ENCODE data around the gene PFKL. TPM values are rescaled to one million over a fixed set of nuclear protein-coding genes. Genes with fewer than 3 reads are reported as not detected.
"Not testable (repeated sequence)": the region's sequence is repeated elsewhere in the genome, so short reads cannot be mapped to it uniquely, and the experiment has no call there.

PFKL gene
- total RNA-seq, 2 donors from 2014 or later = 134 to 139 TPM

GRCh38 chr21:44265734-44266270, 34.1 kb upstream of the PFKL start:
- Mint-ChIP-seq H3K36me3 (no peaks in the 10 kb centered on the region), H3K9me3 (no peaks in the 10 kb centered on the region), H3K4me1 (ENCODE audit: low read depth in 2 of 2) (no peaks in the 10 kb centered on the region), H3K27ac (no peak overlapping the region), H3K4me3 (no peak overlapping the region), H3K27me3 (peaks cover 0 to 5% of the 10 kb centered on the region in 2 donors)
- DNase-seq (ENCODE audit: low spot score) (no peak), ATAC-seq (peak; percentile 11 to 13)

DNA sequence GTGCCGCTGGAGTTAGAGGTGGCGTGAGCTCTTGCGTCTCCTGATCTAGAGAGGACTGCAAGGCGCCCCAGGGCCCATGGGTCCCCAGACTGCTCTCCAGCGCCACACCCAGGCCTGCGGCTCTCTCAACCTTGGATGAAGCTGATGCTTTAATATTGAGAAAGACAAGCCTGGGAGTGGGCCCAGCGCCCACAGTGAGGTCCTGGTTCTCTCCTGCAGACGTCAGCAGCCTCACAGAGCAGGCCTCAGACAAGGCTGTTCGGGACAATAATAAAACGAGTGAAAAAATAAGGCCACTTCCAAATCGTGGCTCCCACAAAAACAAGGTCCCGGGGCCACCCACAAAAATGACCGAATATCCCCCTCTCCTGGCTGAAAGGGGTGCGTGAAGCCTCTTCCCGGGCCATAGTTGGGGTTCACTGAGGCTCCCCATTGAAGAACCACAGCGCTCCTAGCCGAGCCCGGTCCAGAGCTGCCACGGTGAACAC, 32.2 kb upstream of the PFKL start:
- ATAC-seq = no peak
- H3K9me3 Mint-ChIP-seq = no peaks in the 10 kb centered on the region
- peaks cover 0 to 5% of the 10 kb centered on the region in 2 donors for H3K27me3 Mint-ChIP-seq
- no peak overlapping the region for H3K4me3 Mint-ChIP-seq
- no peaks in the 10 kb centered on the region for H3K4me1 Mint-ChIP-seq (ENCODE audit: low read depth in 2 of 2)
- no peaks in the 10 kb centered on the region for H3K36me3 Mint-ChIP-seq
- no peak overlapping the region for H3K27ac Mint-ChIP-seq
- no peak for DNase-seq (ENCODE audit: low spot score)

DNA sequence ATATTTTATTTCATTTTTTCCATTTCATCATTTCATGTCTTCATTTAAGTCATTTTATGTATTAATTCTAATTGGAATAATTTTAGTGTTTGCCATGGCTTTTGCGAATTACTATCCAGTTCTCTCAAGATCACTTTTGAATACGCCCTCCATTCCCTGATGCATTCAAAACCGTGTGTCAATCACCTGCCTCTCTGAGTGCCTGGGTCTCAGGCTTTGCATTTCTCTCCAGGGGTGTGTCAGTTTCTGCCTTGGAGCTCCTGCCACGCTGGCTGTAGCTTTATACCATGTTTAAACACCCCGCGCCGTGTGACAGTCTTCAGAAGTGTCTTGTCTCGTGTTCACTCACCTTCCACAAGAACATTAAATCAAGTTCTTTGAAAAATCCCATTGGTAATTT, 30.8 kb upstream of the PFKL start:
- Mint-ChIP-seq H3K4me3 (no peak overlapping the region), H3K27me3 (peaks cover 0 to 5% of the 10 kb centered on the region in 2 donors), H3K36me3 (no peaks in the 10 kb centered on the region), H3K9me3 (no peaks in the 10 kb centered on the region), H3K4me1 (ENCODE audit: low read depth in 2 of 2) (no peaks in the 10 kb centered on the region), H3K27ac (no peak overlapping the region)
- ATAC-seq (no peak), DNase-seq (ENCODE audit: low spot score) (no peak)

DNA sequence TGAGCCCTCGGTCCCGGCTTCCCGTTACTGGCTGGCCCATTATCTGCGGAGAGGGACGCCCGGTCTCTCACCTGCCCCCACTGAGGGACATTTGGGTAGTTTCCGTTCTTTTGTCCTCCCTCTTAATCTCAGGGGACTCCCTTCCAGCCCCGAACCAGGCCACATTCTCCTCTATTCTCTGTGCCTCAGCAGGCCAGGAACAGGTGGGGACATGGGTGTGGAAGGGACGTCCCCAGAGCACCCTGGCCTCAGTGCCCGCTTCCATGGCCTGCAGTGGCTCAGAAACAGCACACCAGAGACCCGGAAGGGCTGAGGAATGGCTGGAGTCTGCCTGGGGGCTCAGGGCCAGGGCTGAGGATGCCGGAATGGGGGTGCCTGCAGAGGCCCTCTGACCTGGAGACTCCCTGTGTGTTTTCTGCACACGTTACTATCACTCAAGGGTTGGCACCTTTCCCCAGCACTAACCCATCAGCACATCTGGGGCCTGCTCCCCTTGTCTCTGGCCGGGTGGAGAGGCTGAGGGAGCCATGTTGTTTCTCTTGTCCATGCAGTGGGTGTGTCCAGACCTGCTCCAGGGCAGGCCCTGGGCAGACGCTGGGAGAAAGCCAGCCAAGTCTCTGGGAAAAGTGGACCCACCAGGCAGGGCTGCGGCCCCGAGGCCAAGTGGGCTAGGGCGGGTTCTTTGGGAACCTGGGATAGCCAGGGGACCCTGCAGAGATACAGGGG, 28.1 kb upstream of the PFKL start:
- no peak for ATAC-seq
- no peak overlapping the region for H3K4me3 Mint-ChIP-seq
- no peak overlapping the region for H3K27ac Mint-ChIP-seq
- peaks cover 3 to 5% of the 10 kb centered on the region in 2 donors for H3K27me3 Mint-ChIP-seq
- H3K4me1 Mint-ChIP-seq (ENCODE audit: low read depth in 2 of 2) = no peaks in the 10 kb centered on the region
- no peaks in the 10 kb centered on the region for H3K9me3 Mint-ChIP-seq
- no peaks in the 10 kb centered on the region for H3K36me3 Mint-ChIP-seq
- DNase-seq (ENCODE audit: low spot score) = no peak

DNA sequence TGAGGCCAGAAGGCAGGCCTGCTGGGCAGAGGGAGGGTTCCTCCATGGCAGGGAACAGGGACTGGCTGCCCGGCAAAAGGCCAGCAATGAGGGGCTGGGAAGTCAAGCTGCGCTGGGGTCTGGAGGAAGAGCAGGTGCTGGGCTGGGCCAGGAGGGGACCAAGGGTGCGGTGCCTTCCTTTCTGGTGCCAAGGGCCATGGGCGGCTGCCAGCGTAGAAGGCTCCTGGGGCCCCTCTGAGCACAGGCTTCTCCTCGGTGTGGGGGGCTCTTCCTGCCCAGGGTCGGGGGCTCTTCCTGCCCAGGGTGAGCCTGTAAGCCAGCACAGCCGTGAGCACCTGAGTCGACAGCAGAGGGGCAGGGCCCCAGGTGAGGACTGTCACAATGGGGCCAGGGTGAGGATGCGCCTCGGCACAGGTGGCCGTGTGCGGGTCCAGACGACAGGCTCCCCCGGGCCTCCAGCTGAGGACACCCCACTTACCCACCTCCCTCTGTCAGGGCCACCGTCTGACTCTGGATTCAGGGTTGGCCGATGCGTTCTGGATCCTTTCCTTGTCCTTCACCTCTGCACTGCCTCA, 27.5 kb upstream of the PFKL start:
- no peaks in the 10 kb centered on the region for H3K9me3 Mint-ChIP-seq
- no peak overlapping the region for H3K4me3 Mint-ChIP-seq
- H3K4me1 Mint-ChIP-seq (ENCODE audit: low read depth in 2 of 2) = no peaks in the 10 kb centered on the region
- DNase-seq (ENCODE audit: low spot score) (no peak), ATAC-seq (peak; percentile 9 to 15)
- H3K27me3 Mint-ChIP-seq = peaks cover 3 to 5% of the 10 kb centered on the region in 2 donors
- no peaks in the 10 kb centered on the region for H3K36me3 Mint-ChIP-seq
- H3K27ac Mint-ChIP-seq = no peak overlapping the region

GRCh38 chr21:44273046-44273445, 26.8 kb upstream of the PFKL start:
- H3K36me3 Mint-ChIP-seq = no peaks in the 10 kb centered on the region
- H3K4me3 Mint-ChIP-seq = no peak overlapping the region
- no peaks in the 10 kb centered on the region for H3K9me3 Mint-ChIP-seq
- H3K27me3 Mint-ChIP-seq = peaks cover 3 to 5% of the 10 kb centered on the region in 2 donors
- H3K4me1 Mint-ChIP-seq (ENCODE audit: low read depth in 2 of 2) = no peaks in the 10 kb centered on the region
- H3K27ac Mint-ChIP-seq = no peak overlapping the region
- ATAC-seq = no peak
- DNase-seq (ENCODE audit: low spot score) = no peak

- Mint-ChIP-seq H3K9me3 (no peaks in the 10 kb centered on the region), H3K36me3 (no peaks in the 10 kb centered on the region), H3K27ac (no peak overlapping the region), H3K4me3 (no peak overlapping the region), H3K4me1 (ENCODE audit: low read depth in 2 of 2) (no peaks in the 10 kb centered on the region), H3K27me3 (peaks cover 0 to 3% of the 10 kb centered on the region in 2 donors)
- DNase-seq (ENCODE audit: low spot score) (no peak), ATAC-seq (peak in 1 of 2 donors; percentile 20)
Measured at GRCh38 chr21:44275041-44275440, 24.8 kb upstream of the PFKL start.

DNA sequence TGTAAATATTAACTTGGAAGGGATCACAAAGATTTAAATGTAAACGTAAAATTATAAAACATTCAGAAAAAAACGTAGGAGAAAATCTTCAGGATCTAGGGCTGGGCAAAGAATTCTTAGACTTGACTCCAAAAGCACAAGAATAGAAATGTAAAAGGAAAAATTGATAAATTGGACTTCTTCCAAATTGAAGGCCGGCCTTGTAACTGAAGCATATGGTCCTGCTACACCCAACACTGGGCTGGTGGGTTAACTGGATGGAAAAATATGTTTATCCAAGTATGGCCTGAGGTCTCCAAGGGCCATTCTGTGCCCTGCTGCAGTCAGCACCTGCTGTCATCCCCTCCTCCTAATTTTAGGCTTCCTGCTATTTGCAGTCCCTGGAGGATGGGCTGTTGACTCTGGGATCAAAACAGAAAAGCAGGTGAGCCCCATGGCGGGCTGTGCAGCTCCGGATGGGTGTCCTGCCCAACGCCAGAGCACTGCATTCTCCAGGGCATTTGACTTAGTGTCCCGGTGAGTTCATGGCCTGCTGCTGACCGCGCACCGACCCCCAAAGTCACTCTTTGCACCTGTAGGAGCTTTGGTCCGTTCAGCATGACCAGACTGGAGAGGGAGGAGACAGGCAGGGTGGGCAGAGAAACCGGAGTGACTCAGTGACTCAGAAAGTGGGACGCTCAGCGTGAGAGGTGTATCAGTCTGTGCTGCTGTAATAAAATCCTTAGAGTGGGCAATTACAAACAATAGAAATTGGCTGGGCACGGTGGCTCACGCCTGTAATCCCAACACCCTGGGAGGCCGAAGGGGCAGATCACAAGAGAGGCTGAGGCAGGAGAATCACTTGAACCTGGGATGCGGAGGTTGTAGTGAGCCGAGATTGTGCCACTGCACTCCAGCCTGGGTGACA, 20.2 kb upstream of the PFKL start:
- no peak overlapping the region for H3K4me3 Mint-ChIP-seq
- H3K9me3 Mint-ChIP-seq = no peaks in the 10 kb centered on the region
- H3K27me3 Mint-ChIP-seq = peaks cover 0 to 3% of the 10 kb centered on the region in 2 donors
- H3K4me1 Mint-ChIP-seq (ENCODE audit: low read depth in 2 of 2) = no peaks in the 10 kb centered on the region
- no peak overlapping the region for H3K27ac Mint-ChIP-seq
- ATAC-seq = no peak
- DNase-seq (ENCODE audit: low spot score) = no peak
- no peaks in the 10 kb centered on the region for H3K36me3 Mint-ChIP-seq

GRCh38 chr21:44281801-44282200, 18.1 kb upstream of the PFKL start:
- no peaks in the 10 kb centered on the region for H3K36me3 Mint-ChIP-seq
- DNase-seq (ENCODE audit: low spot score) = no peak
- peaks cover 0 to 2% of the 10 kb centered on the region in 2 donors for H3K27me3 Mint-ChIP-seq
- H3K4me1 Mint-ChIP-seq (ENCODE audit: low read depth in 2 of 2) = no peaks in the 10 kb centered on the region
- H3K4me3 Mint-ChIP-seq = no peak overlapping the region
- H3K9me3 Mint-ChIP-seq = no peaks in the 10 kb centered on the region
- H3K27ac Mint-ChIP-seq = no peak overlapping the region
- no peak for ATAC-seq

DNA sequence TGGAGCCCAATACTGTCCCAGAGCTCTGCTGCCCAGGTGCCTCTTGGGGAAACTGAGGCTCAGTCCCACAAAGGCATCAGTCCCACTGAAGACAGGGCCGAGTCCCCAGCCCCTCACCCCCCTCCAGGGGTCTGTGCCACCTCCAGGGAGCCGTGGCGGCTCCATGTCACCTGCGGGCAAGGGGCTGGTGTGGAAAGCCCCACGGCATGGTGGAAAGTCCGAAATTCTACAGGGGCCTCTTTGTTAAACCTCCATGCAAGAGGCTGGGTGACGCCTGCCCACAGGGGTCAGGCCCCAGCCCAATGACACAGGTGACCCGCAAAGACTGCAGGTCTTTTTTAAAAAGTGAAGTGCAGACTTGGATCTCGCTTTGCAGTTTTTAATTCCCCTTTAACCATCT, 17.5 kb upstream of the PFKL start:
- H3K27ac Mint-ChIP-seq = no peak overlapping the region
- no peak for DNase-seq (ENCODE audit: low spot score)
- peaks cover 0 to 2% of the 10 kb centered on the region in 2 donors for H3K27me3 Mint-ChIP-seq
- H3K9me3 Mint-ChIP-seq = no peaks in the 10 kb centered on the region
- H3K4me3 Mint-ChIP-seq = no peak overlapping the region
- no peaks in the 10 kb centered on the region for H3K36me3 Mint-ChIP-seq
- no peak for ATAC-seq
- no peaks in the 10 kb centered on the region for H3K4me1 Mint-ChIP-seq (ENCODE audit: low read depth in 2 of 2)

DNA sequence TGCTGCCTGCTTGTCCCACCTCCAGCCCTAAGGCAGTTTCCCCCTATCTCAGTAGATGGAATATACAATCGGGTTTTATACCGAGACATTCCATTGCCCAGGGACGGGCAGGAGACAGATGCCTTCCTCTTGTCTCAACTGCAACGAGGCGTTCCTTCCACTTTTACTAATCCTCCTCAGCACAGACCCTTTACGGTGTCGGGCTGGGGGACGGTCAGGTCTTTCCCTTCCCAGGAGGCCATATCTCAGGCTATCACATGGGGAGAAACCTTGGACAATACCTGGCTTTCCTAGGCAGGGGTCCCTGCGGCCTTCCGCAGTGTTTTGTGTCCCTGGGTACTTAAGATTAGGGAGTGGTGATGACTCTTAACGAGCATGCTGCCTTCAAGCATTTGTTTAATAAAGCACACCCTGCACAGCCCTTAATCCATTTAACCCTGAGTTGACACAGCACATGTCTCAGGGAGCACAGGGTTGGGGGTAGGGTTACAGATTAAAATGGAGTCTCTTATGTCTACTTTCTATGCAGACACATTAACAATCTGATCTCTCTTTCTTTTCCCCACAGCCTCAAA, 16.6 kb upstream of the PFKL start:
- H3K4me1 Mint-ChIP-seq (ENCODE audit: low read depth in 2 of 2); H3K36me3 Mint-ChIP-seq; ATAC-seq; H3K9me3 Mint-ChIP-seq; H3K4me3 Mint-ChIP-seq; DNase-seq (ENCODE audit: low spot score); H3K27me3 Mint-ChIP-seq; H3K27ac Mint-ChIP-seq: not testable (repeated sequence)

DNA sequence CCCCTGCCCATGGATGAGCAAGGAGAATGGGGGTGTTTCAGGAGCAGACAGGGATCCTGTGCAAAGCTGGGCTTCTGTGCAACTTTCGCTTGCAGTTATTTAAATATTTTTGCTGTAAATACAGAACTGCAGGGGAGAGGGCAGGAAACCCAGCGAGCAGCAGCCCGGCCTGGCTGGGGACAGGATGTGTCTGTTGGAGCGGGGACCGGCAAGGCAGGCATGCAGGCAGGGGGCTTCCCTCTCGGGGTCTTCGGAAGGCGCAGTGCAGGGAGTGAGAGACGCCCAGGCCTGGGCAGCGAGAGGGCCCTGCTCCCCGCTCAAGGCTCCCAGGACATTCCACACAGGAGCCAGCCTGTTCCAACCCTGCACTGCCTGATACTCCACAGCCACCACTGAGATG, 15.9 kb upstream of the PFKL start:
- DNase-seq (ENCODE audit: low spot score) = no peak
- Mint-ChIP-seq H3K27me3 (peaks cover 0 to 5% of the 10 kb centered on the region in 2 donors), H3K9me3 (no peaks in the 10 kb centered on the region), H3K27ac (no peak overlapping the region), H3K36me3 (no peaks in the 10 kb centered on the region), H3K4me1 (ENCODE audit: low read depth in 2 of 2) (no peaks in the 10 kb centered on the region), H3K4me3 (no peak overlapping the region)
- no peak for ATAC-seq

GRCh38 chr21:44285138-44285992, 14.5 kb upstream of the PFKL start, which contains the start of gene AIRE:
AIRE (plus strand) TSS chr21:44285876; CDS start chr21:44286007, 131 bp downstream.
- H3K27me3 Mint-ChIP-seq = peaks cover 0 to 5% of the 10 kb centered on the region in 2 donors
- ATAC-seq (no peak), DNase-seq (ENCODE audit: low spot score) (no peak)
- no peak within 1 kb of the TSS for H3K27ac Mint-ChIP-seq
- no peak within 1 kb of the TSS for H3K4me3 Mint-ChIP-seq
- no peaks in the 10 kb centered on the region for H3K9me3 Mint-ChIP-seq
- H3K4me1 Mint-ChIP-seq (ENCODE audit: low read depth in 2 of 2) = no peaks in the 10 kb centered on the region
- H3K36me3 Mint-ChIP-seq = no peaks in the 10 kb centered on the region
